IMR-90 (cell line): ENCODE measurements around the gene LRP5. TPM values are rescaled to one million over a fixed set of nuclear protein-coding genes. Genes with fewer than 3 reads are reported as not detected.

Experiments
- ATAC-seq: fragments of 200-7000 bp; cut with Tn5 transposase; 2 replicates; pipeline ENCODE4 v1.9.1; 2020; ENCODE audit warnings: low read depth, mild to moderate bottlenecking, moderate library complexity
- BruUV-seq: library from RNA; stranded (reverse); fragments of 400-500 nt; replicated peaks from 2 replicates; lab custom pipeline; 2021; lab: Mats Ljungman, UMichigan
- CTCF ChIA-PET: fragments of 300-600 bp; formaldehyde crosslinking; extraction: SDS; loops from one replicate; lab custom pipeline; 2021; ENCODE audit warnings: antibody characterized with exemption; lab: Yijun Ruan, JAX
- POLR2A ChIA-PET: fragments of 300-600 bp; sonication (Branson Sonifier 250); formaldehyde crosslinking; loops from one replicate; lab custom pipeline; 2022; ENCODE audit warnings: antibody characterized with exemption; ENCODE audit not compliant: unreplicated experiment; lab: Charles Lee
- DNase-seq: peaks from one replicate; pipeline ENCODE4 v3.0.0; 2013
- H2AFZ ChIP-seq: replicated peaks from 2 replicates; pipeline ENCODE3; 2013; ENCODE audit warnings: low read length, mild to moderate bottlenecking; ENCODE audit not compliant: poor library complexity
- H2AK5ac ChIP-seq: 2 replicates; pipeline ENCODE4 v1.6.1; 2013; ENCODE audit warnings: low read depth, low read length, inconsistent platforms
- H2AK9ac ChIP-seq: replicated peaks from 2 replicates; pipeline ENCODE3; 2013; ENCODE audit warnings: mild to moderate bottlenecking, low read depth, low read length, moderate library complexity; ENCODE audit not compliant: poor library complexity
- H2BK120ac ChIP-seq: 2 replicates; pipeline ENCODE4 v1.6.1; 2013; ENCODE audit warnings: low read depth, low read length, inconsistent platforms
- H2BK15ac ChIP-seq: 3 replicates; pipeline ENCODE4 v1.6.1; 2013; ENCODE audit warnings: low read depth, low read length, inconsistent platforms
- H2BK20ac ChIP-seq: 2 replicates; pipeline ENCODE4 v1.6.1; 2013; ENCODE audit warnings: low read depth, mild to moderate bottlenecking, inconsistent platforms, low read length, moderate library complexity
- H2BK5ac ChIP-seq: 2 replicates; pipeline ENCODE4 v1.6.1; 2013; ENCODE audit warnings: mild to moderate bottlenecking, low read depth, low read length, inconsistent platforms; ENCODE audit not compliant: poor library complexity, severe bottlenecking
- H3K14ac ChIP-seq: replicated peaks from 2 replicates; pipeline ENCODE4 v1.6.1; 2013; ENCODE audit warnings: low read depth, low read length, inconsistent platforms
- H3K18ac ChIP-seq: 2 replicates; pipeline ENCODE4 v1.6.1; 2013; ENCODE audit warnings: low read depth, low read length, control low read depth
- H3K23ac ChIP-seq: 2 replicates; pipeline ENCODE4 v1.6.1; 2013; ENCODE audit warnings: low read depth, low read length, inconsistent platforms
- H3K27ac ChIP-seq: 2 replicates; pipeline ENCODE4 v1.5.1; 2013; ENCODE audit warnings: mild to moderate bottlenecking, control low read depth, low read length; ENCODE audit not compliant: insufficient read depth
- H3K27me3 ChIP-seq: 2 replicates; pipeline ENCODE4 v1.6.1; 2013; ENCODE audit warnings: low read length; ENCODE audit not compliant: control insufficient read depth, insufficient read depth
- H3K36me3 ChIP-seq: 2 replicates; pipeline ENCODE4 v1.6.1; 2013; ENCODE audit warnings: low read length, mixed read lengths; ENCODE audit not compliant: control insufficient read depth, insufficient read depth
- H3K4ac ChIP-seq: 2 replicates; pipeline ENCODE4 v1.6.1; 2013; ENCODE audit warnings: low read depth, low read length, inconsistent platforms
- H3K4me1 ChIP-seq: 2 replicates; pipeline ENCODE4 v1.6.1; 2013; ENCODE audit warnings: low read length, mixed read lengths; ENCODE audit not compliant: control insufficient read depth, insufficient read depth
- H3K4me2 ChIP-seq: 2 replicates; pipeline ENCODE4 v1.6.1; 2013; ENCODE audit warnings: low read depth, mild to moderate bottlenecking, control low read depth, low read length, moderate library complexity
- H3K4me3 ChIP-seq: 2 replicates; pipeline ENCODE4 v1.5.1; 2013; ENCODE audit warnings: low read depth, mild to moderate bottlenecking, control low read depth, low read length, moderate library complexity; ENCODE audit not compliant: insufficient read depth
- H3K56ac ChIP-seq: 2 replicates; pipeline ENCODE4 v1.6.1; 2013; ENCODE audit warnings: low read length, inconsistent platforms; ENCODE audit not compliant: insufficient read depth; ENCODE audit errors: extremely low read depth
- H3K79me1 ChIP-seq, 2 experiments: 2 replicates each; pipeline ENCODE4 v1.6.1; 2013; ENCODE audit warnings: low read length in 2 of 2, inconsistent platforms in 1 of 2, low read depth in 1 of 2
- H3K9ac ChIP-seq: 2 replicates; pipeline ENCODE4 v1.6.1; 2013; ENCODE audit warnings: low read depth, low read length, control low read depth
- H3K9me1 ChIP-seq: 2 replicates; pipeline ENCODE4 v1.6.1; 2013; ENCODE audit warnings: low read length, inconsistent platforms; ENCODE audit not compliant: insufficient read depth
- H3K9me3 ChIP-seq: 2 replicates; pipeline ENCODE4 v1.6.1; 2013; ENCODE audit warnings: low read length; ENCODE audit not compliant: control insufficient read depth, insufficient read depth
- H4K20me1 ChIP-seq: 2 replicates; pipeline ENCODE4 v1.6.1; 2013; ENCODE audit warnings: low read length, inconsistent platforms; ENCODE audit not compliant: insufficient read depth
- H4K5ac ChIP-seq: 2 replicates; pipeline ENCODE4 v1.6.1; 2013; ENCODE audit warnings: mild to moderate bottlenecking, low read depth, low read length, control low read depth
- H4K8ac ChIP-seq, 2 experiments: 2 replicates each; pipeline ENCODE4 v1.6.1; 2013; ENCODE audit warnings: low read depth in 2 of 2, low read length in 2 of 2, control low read depth in 1 of 2, inconsistent platforms in 1 of 2
- H4K91ac ChIP-seq: 2 replicates; pipeline ENCODE4 v1.6.1; 2013; ENCODE audit warnings: low read depth, low read length, inconsistent platforms; ENCODE audit not compliant: insufficient read depth
- MAFK ChIP-seq: IDR thresholded peaks from 2 replicates; pipeline ENCODE4 v1.6.1; 2012; ENCODE audit warnings: low read depth, low read length, improper control_type of control experiment
- RAD21 ChIP-seq: IDR thresholded peaks from 2 replicates; pipeline ENCODE4 v1.6.1; 2012; ENCODE audit warnings: low read length, improper control_type of control experiment
- WGBS, 2 experiments: methylation state at CpG; one replicate each; pipeline versions ENCODE4 v1.1.5 to v1.1.7; 2013; ENCODE audit warnings: missing lambda C conversion rate in 2 of 2; ENCODE audit not compliant: insufficient read length in 1 of 2; ENCODE audit errors: extremely low coverage in 2 of 2; 5-methylcytosine and 5-hydroxymethylcytosine counted together
- dilution Hi-C: fragments of 300-500 bp; cut with HindIII; formaldehyde crosslinking; loops from one replicate; pipeline ENCODE4 v1.14.3; 2018; ENCODE audit warnings: low sequenced_read_pairs; ENCODE audit not compliant: unreplicated experiment
- in situ Hi-C: fragments of 300-500 bp; cut with MboI; formaldehyde crosslinking; loops from 3 replicates; pipeline ENCODE4 v1.14.3; 2019; ENCODE audit warnings: low sequenced_read_pairs, inconsistent platforms, mixed read lengths
- intact Hi-C: fragments of 100-400 bp; cut with micrococcal nuclease; formaldehyde crosslinking; loops from 2 replicates; pipeline ENCODE4 v1.10.0; 2022
- polyA plus RNA-seq, 3 experiments: library from polyadenylated mRNA; depleted of rRNA; stranded (reverse); fragments of >200 nt; gene quantifications; 2 replicates each; pipeline ENCODE4 v1.2.3, GENCODE V29; 2012; ENCODE audit warnings: low replicate concordance in 1 of 3
- total RNA-seq: library from RNA; depleted of rRNA; stranded (reverse); fragments of >200 nt; gene quantifications from 2 replicates; pipeline ENCODE4 v1.2.3, GENCODE V29; 2012

The LRP5 gene
- total and polyA plus RNA-seq, 2 of the 4 experiments (the other 2 are of a cell fraction): 10.4 to 15.0 TPM

DNA sequence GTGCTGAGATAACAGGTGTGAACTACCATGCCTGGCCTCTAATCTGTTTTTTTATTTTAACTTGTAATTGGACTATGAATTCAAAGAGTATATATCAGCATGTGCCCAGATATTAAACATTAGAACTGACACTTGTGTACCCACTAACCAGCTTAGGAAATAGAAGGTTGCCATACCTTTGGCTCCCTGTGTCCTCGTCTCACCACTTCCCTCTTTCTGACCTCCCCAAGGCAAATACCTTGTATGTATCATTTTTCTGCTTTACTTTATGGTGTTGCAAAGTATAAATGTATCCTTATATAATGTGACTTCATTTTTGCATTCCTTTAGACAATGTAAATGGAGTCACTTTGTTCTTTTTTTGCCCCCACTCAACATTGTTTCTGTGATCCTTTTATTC is 157.3 kb downstream of the LRP5 start:
- H3K23ac ChIP-seq: no peak overlapping the region
- H4K20me1 ChIP-seq: peaks cover 96% of the 10 kb centered on the region
- no peak overlapping the region for H2AK9ac ChIP-seq
- dilution Hi-C loops (no loop called here), in situ Hi-C loops (no loop called here), intact Hi-C loops (loop anchor here (10.0 kb wide), 1 partner anchor 105 kb away; no protein-coding TSS in a partner anchor)
- H3K56ac ChIP-seq: no peak overlapping the region
- no peak overlapping the region for H4K8ac ChIP-seq
- ATAC-seq (no peak), DNase-seq (no peak)
- H2BK20ac ChIP-seq: no peak overlapping the region
- no TSS peak for BruUV-seq
- peaks cover 38% of the 10 kb centered on the region for H3K9me1 ChIP-seq
- peaks cover 19% of the 10 kb centered on the region for H3K4me1 ChIP-seq
- TF ChIP-seq RAD21: no peak
- no peak for TF ChIP-seq MAFK
- no peak overlapping the region for H2AK5ac ChIP-seq
- no peaks in the 10 kb centered on the region for H3K9me3 ChIP-seq
- H2BK15ac ChIP-seq: no peak overlapping the region
- CTCF ChIA-PET: no interaction called here
- H3K4me2 ChIP-seq: no peak overlapping the region
- POLR2A ChIA-PET: no interaction called here
- H2BK120ac ChIP-seq: no peak overlapping the region
- no peak overlapping the region for H2BK5ac ChIP-seq
- no peak overlapping the region for H3K14ac ChIP-seq
- H3K4ac ChIP-seq: no peak overlapping the region
- H4K91ac ChIP-seq: no peak overlapping the region
- no peak overlapping the region for H3K9ac ChIP-seq
- peaks cover 21 to 85% of the 10 kb centered on the region in 2 experiments for H3K79me1 ChIP-seq
- H2AFZ ChIP-seq: no peak overlapping the region
- no CpG with 5 or more reads among the region's 1 CpG for WGBS, 2 experiments
- no peak overlapping the region for H3K27ac ChIP-seq
- no peak overlapping the region for H3K18ac ChIP-seq
- no peak overlapping the region for H3K4me3 ChIP-seq
- H3K36me3 ChIP-seq: peaks cover 8% of the 10 kb centered on the region
- H4K5ac ChIP-seq: no peak overlapping the region
- no peaks in the 10 kb centered on the region for H3K27me3 ChIP-seq
